Astrocyte (in vitro differentiated cells and primary cell): ENCODE results near the gene CD81.

Experiments
- CTCF ChIP-seq: IDR thresholded peaks from 2 replicates; pipeline ENCODE4 v1.5.1; 2011; ENCODE audit warnings: low read depth, mild to moderate bottlenecking, inconsistent platforms, low read length, moderate library complexity; ENCODE audit not compliant: insufficient read depth
- EZH2 ChIP-seq: IDR thresholded peaks from 2 replicates; pipeline ENCODE4 v1.6.1; 2012; ENCODE audit warnings: mild to moderate bottlenecking, low read length, inconsistent platforms; ENCODE audit not compliant: insufficient read depth

- TF ChIP-seq CTCF = no peak
- TF ChIP-seq EZH2 = no peak
Measured at GRCh38 chr11:2358754-2359442, 18.2 kb upstream of the CD81 start.
